Transverse colon (tissue), 4 donors: ENCODE measurements around the gene PRKAG3.

Experiments used
- POLR2A ChIP-seq: fragments of 450-650 bp; IDR thresholded peaks from one replicate; pipeline ENCODE4 v1.6.1; 2016; ENCODE audit warnings: antibody characterized with exemption, mild to moderate bottlenecking, moderate library complexity
- POLR2AphosphoS5 ChIP-seq, 3 donors: sonication (generic); formaldehyde crosslinking; IDR thresholded peaks; one replicate each; pipeline ENCODE4 v1.6.1; 2016; ENCODE audit warnings: antibody characterized with exemption in 3 of 3
- TF ChIP-seq, protein P1 (sequence below), 5 experiments: fragments of 200-600 bp in 3 of 5; fragments of 450-650 bp in 2 of 5; sonication (generic) in 3 of 5; IDR thresholded peaks; 1 replicate in 2 of 5; 2 replicates in 3 of 5; pipeline ENCODE4 v1.5.1; 2016 to 2017; ENCODE audit warnings: antibody characterized with exemption in 5 of 5, inconsistent platforms in 3 of 5, mild to moderate bottlenecking in 2 of 5, moderate library complexity in 1 of 5

DNA sequence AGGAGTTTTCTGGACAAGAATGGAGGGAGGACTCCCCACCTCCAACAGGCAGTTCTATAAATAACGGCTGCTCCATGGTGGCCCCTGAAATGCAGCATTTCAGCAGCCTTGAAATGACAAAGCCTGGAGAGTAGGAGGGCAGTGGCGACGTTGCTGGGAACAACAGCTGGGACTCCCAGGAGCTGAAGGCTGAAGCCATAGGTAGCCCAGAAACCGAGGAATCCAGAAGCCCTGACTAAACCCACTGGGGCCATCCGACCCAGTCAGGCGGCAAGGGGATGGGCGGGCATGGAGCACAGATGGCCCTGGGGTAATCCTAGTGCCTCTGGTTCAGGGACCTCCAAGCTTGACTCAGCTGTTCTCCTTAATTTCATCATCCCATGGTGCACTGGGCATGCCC lies 9.0 kb downstream of the PRKAG3 start:
- TF ChIP-seq, protein P1, sequence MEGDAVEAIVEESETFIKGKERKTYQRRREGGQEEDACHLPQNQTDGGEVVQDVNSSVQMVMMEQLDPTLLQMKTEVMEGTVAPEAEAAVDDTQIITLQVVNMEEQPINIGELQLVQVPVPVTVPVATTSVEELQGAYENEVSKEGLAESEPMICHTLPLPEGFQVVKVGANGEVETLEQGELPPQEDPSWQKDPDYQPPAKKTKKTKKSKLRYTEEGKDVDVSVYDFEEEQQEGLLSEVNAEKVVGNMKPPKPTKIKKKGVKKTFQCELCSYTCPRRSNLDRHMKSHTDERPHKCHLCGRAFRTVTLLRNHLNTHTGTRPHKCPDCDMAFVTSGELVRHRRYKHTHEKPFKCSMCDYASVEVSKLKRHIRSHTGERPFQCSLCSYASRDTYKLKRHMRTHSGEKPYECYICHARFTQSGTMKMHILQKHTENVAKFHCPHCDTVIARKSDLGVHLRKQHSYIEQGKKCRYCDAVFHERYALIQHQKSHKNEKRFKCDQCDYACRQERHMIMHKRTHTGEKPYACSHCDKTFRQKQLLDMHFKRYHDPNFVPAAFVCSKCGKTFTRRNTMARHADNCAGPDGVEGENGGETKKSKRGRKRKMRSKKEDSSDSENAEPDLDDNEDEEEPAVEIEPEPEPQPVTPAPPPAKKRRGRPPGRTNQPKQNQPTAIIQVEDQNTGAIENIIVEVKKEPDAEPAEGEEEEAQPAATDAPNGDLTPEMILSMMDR (IDR thresholded peaks at IDR 0.05), result no peak
- TF ChIP-seq POLR2A (no peak), POLR2AphosphoS5 (IDR thresholded peaks at IDR 0.05) (no peak)
